IPS DF 4.7 (cell line): ENCODE measurements around the gene INSIG2.
"Not testable (repeated sequence)": the region's sequence is repeated elsewhere in the genome, so short reads cannot be mapped to it uniquely, and the experiment has no call there.

Source experiments
- DNase-seq: peaks from one replicate; pipeline ENCODE4 v3.0.0-alpha.2; 2013; ENCODE audit warnings: low spot score; ENCODE audit errors: extremely low read depth

The INSIG2 gene

GRCh38 chr2:118059919-118060478 lies 28.3 kb upstream of the INSIG2 start:
- no peak for DNase-seq

GRCh38 chr2:118061135-118061955 lies 26.9 kb upstream of the INSIG2 start:
- DNase-seq, result no peak

GRCh38 chr2:118062048-118062447 lies 26.2 kb upstream of the INSIG2 start:
- DNase-seq, result no peak

GRCh38 chr2:118062669-118063068 lies 25.6 kb upstream of the INSIG2 start:
- no peak for DNase-seq

GRCh38 chr2:118065015-118065706 lies 23.1 kb upstream of the INSIG2 start:
- no peak for DNase-seq

- DNase-seq, result no peak
Measured at GRCh38 chr2:118065921-118066511, 22.3 kb upstream of the INSIG2 start.

GRCh38 chr2:118077636-118078247 lies 10.5 kb upstream of the INSIG2 start:
- no peak for DNase-seq

- DNase-seq, result no peak
Measured at GRCh38 chr2:118078734-118079133, 9.5 kb upstream of the INSIG2 start.

- no peak for DNase-seq
Measured at GRCh38 chr2:118084491-118085089, 3.7 kb upstream of the INSIG2 start.

GRCh38 chr2:118085173-118086023 lies 2.9 kb upstream of the INSIG2 start:
- DNase-seq, result no peak

- no peak for DNase-seq
Measured at GRCh38 chr2:118086024-118086633, 2.1 kb upstream of the INSIG2 start.

GRCh38 chr2:118089139-118089800 lies 999 bp downstream of the INSIG2 start:
- DNase-seq, result no peak

GRCh38 chr2:118090387-118091139 lies 2.3 kb downstream of the INSIG2 start:
- no peak for DNase-seq

- DNase-seq, result no peak
Measured at GRCh38 chr2:118091140-118091478, 2.8 kb downstream of the INSIG2 start.

- DNase-seq, result no peak
Measured at GRCh38 chr2:118091631-118092030, 3.4 kb downstream of the INSIG2 start.

- DNase-seq, result not testable (repeated sequence)
Measured at GRCh38 chr2:118094102-118094501, 5.8 kb downstream of the INSIG2 start.

GRCh38 chr2:118094503-118094902 lies 6.2 kb downstream of the INSIG2 start:
- no peak for DNase-seq

- no peak for DNase-seq
Measured at GRCh38 chr2:118095610-118096009, 7.3 kb downstream of the INSIG2 start.

- no peak for DNase-seq
Measured at GRCh38 chr2:118097657-118098056, 9.4 kb downstream of the INSIG2 start.
